Astrocyte (in vitro differentiated cells and primary cell): ENCODE results near the gene MEMO1.

ENCODE experiments used
- EZH2 ChIP-seq: IDR thresholded peaks from 2 replicates; pipeline ENCODE4 v1.6.1; 2012; ENCODE audit warnings: mild to moderate bottlenecking, low read length, inconsistent platforms; ENCODE audit not compliant: insufficient read depth
- TF ChIP-seq, protein P1 (sequence below): IDR thresholded peaks from 2 replicates; pipeline ENCODE4 v1.5.1; 2011; ENCODE audit warnings: low read depth, mild to moderate bottlenecking, inconsistent platforms, low read length, moderate library complexity; ENCODE audit not compliant: insufficient read depth

DNA sequence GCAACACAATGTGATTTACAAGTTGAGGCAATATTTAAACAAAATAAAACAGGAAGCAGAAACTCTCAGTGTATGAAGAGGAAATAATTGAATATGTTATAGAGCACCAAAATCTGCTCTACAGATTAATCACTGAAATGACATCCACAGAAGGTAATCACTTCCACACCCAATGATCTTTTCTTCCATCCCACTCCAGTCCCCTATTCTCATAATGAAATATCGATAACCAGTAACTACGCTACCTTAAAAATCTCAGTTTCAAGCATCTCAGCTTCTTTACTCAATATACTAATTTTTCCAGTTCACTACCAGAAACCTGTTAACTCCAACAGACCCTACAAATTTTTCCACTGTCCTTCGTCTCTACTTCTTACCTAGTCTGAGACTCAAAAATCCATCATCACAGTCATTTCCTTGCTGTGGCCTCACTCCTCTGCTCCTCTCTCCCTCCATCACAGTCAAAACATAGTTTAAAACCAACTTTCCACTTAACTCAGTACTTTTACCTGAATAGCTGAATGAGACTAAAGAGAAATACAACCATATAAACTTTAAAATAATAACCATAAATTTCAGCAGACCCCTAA is 67.1 kb downstream of the MEMO1 start:
- no peak for TF ChIP-seq EZH2
- TF ChIP-seq, protein P1, sequence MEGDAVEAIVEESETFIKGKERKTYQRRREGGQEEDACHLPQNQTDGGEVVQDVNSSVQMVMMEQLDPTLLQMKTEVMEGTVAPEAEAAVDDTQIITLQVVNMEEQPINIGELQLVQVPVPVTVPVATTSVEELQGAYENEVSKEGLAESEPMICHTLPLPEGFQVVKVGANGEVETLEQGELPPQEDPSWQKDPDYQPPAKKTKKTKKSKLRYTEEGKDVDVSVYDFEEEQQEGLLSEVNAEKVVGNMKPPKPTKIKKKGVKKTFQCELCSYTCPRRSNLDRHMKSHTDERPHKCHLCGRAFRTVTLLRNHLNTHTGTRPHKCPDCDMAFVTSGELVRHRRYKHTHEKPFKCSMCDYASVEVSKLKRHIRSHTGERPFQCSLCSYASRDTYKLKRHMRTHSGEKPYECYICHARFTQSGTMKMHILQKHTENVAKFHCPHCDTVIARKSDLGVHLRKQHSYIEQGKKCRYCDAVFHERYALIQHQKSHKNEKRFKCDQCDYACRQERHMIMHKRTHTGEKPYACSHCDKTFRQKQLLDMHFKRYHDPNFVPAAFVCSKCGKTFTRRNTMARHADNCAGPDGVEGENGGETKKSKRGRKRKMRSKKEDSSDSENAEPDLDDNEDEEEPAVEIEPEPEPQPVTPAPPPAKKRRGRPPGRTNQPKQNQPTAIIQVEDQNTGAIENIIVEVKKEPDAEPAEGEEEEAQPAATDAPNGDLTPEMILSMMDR, result no peak
